Measurements from ENCODE around the gene MSL3. TPM values are rescaled to one million over a fixed set of nuclear protein-coding genes. Genes with fewer than 3 reads are reported as not detected.

Gene MSL3
- total and polyA plus RNA-seq, 2 donors (not counting 3 experiments of a cell fraction or from before 2014, with no cell fraction given), result 54.2 to 58.7 TPM

DNA sequence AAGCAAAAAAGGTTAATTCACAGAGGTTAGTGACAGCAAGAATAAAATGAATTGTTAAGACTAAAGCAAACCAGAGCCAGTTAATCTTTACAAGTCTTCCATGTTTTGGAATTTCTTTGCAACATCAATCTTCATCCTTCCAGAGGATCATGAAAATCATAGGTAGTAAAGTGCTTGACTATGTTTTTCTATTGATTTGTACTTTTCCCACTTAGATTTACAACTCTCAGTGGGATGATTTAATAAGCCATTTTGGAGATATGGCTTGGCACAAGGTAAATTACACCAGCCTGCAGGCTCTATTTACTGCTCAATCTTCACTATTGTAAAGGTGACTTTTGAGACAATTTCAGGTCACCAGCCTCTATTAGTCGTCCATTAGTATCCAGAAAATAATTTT, 26.5 kb downstream of the MSL3 start:
- Histone ChIP-seq H3K4me2 (ENCODE audit: insufficient read depth, low read length) (no peak overlapping the region), H3K79me2 (ENCODE audit: control insufficient read depth, insufficient read depth, low read length) (no peaks in the 10 kb centered on the region), H3K9me1 (replicated peaks; ENCODE audit: control insufficient read depth, extremely low read depth, insufficient read depth, low read length) (no peaks in the 10 kb centered on the region), H3K27me3 (ENCODE audit: control insufficient read depth in 2 of 2, insufficient read depth in 2 of 2, low read length in 2 of 2) (no peaks in the 10 kb centered on the region), H3K27ac (ENCODE audit: insufficient read depth, low read depth, low read length) (no peak overlapping the region), H3K9ac (replicated peaks; ENCODE audit: extremely low read depth, insufficient read depth, low read length) (no peak overlapping the region), H3K4me3 (replicated peaks in 1 of 3; ENCODE audit: insufficient read depth in 1 of 3, low read depth in 1 of 3, low read length in 3 of 3) (no peak overlapping the region), H4K20me1 (replicated peaks; ENCODE audit: control insufficient read depth, extremely low read depth, insufficient read depth, low read length) (no peaks in the 10 kb centered on the region), H3K36me3 (ENCODE audit: control insufficient read depth in 2 of 2, extremely low read depth in 1 of 2, insufficient read depth in 2 of 2, low read length in 2 of 2) (no peaks in the 10 kb centered on the region), H3K9me3 (replicated peaks; ENCODE audit: control insufficient read depth, insufficient read depth, low read length) (no peaks in the 10 kb centered on the region), H2AFZ (ENCODE audit: low read depth, low read length) (no peak overlapping the region), H3K4me1 (ENCODE audit: control insufficient read depth, extremely low read depth, insufficient read depth, low read length) (no peaks in the 10 kb centered on the region)
- intact Hi-C loops (cut with micrococcal nuclease), result loop anchor here (10.0 kb wide), 1 partner anchor 240 kb away; no protein-coding TSS in a partner anchor
- TF ChIP-seq JUN (IDR thresholded peaks at IDR 0.05; ENCODE audit: borderline replicate concordance, insufficient read depth, insufficient read length, low read depth), result no peak
- TF ChIP-seq EZH2 (IDR thresholded peaks at IDR 0.05; ENCODE audit: borderline replicate concordance, low read depth, low read length, severe bottlenecking), result no peak
- TF ChIP-seq, protein P1, sequence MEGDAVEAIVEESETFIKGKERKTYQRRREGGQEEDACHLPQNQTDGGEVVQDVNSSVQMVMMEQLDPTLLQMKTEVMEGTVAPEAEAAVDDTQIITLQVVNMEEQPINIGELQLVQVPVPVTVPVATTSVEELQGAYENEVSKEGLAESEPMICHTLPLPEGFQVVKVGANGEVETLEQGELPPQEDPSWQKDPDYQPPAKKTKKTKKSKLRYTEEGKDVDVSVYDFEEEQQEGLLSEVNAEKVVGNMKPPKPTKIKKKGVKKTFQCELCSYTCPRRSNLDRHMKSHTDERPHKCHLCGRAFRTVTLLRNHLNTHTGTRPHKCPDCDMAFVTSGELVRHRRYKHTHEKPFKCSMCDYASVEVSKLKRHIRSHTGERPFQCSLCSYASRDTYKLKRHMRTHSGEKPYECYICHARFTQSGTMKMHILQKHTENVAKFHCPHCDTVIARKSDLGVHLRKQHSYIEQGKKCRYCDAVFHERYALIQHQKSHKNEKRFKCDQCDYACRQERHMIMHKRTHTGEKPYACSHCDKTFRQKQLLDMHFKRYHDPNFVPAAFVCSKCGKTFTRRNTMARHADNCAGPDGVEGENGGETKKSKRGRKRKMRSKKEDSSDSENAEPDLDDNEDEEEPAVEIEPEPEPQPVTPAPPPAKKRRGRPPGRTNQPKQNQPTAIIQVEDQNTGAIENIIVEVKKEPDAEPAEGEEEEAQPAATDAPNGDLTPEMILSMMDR (IDR thresholded peaks at IDR 0.05; ENCODE audit: extremely low read depth in 1 of 2, insufficient read depth in 1 of 2, low read depth in 1 of 2, low read length in 2 of 2), result no peak
- no peak for TF ChIP-seq GATA2 (IDR thresholded peaks at IDR 0.05; ENCODE audit: insufficient read depth, insufficient read length, low read depth, low read length)
- TF ChIP-seq, protein P2, sequence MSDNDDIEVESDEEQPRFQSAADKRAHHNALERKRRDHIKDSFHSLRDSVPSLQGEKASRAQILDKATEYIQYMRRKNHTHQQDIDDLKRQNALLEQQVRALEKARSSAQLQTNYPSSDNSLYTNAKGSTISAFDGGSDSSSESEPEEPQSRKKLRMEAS (IDR thresholded peaks at IDR 0.05; ENCODE audit: insufficient read depth, insufficient read length), result no peak
- TF ChIP-seq MYC (IDR thresholded peaks at IDR 0.05; ENCODE audit: low read depth, low read length), result no peak
- TF ChIP-seq POLR2AphosphoS5 (IDR thresholded peaks at IDR 0.05; ENCODE audit: insufficient read depth, low read depth, low read length), result no peak
- no peak for TF ChIP-seq FOS (IDR thresholded peaks at IDR 0.05; ENCODE audit: borderline replicate concordance, insufficient read depth, low read length)
- no TSS peak for BruUV-seq (replicated peaks)
- no peak for FAIRE-seq
- ChIA-PET POLR2A (no interaction called here), CTCF (no interaction called here)
- dilution Hi-C loops (cut with MboI; ENCODE audit: extremely low pct_ligation_motif_present, low sequenced_read_pairs), result no loop called here
- no peak for DNase-seq (ENCODE audit: low read depth, low spot score)

Measured in endothelial cell of umbilical vein (primary cell).